OCI-LY3 (cell line): ENCODE data around the gene DHX29.

Source experiments
- H2AFZ ChIP-seq: fragments of 200-600, 300-600 bp; shearing (Covaris generic); 2 replicates; pipeline ENCODE4 v1.6.0; 2014; ENCODE audit warnings: antibody characterized with exemption, low read depth, low read length
- H3K27ac ChIP-seq: fragments of 200-600, 300-600 bp; sonication (generic); 2 replicates; pipeline ENCODE4 v1.5.1; 2014; ENCODE audit warnings: mild to moderate bottlenecking, low read length, moderate library complexity, mixed read lengths
- H3K27me3 ChIP-seq: fragments of 200-600, 300-600 bp; sonication (generic); 2 replicates; pipeline ENCODE4 v1.6.1; 2014; ENCODE audit warnings: low read depth, low read length, mixed read lengths
- H3K36me3 ChIP-seq: fragments of 200-600, 300-600 bp; sonication (generic); replicated peaks from 2 replicates; pipeline ENCODE3; 2014; ENCODE audit warnings: low read depth, low read length, mixed read lengths
- H3K4me1 ChIP-seq: fragments of 300-600, 200-600 bp; sonication (generic); 2 replicates; pipeline ENCODE4 v1.6.1; 2014; ENCODE audit warnings: low read length, mixed read lengths
- H3K4me2 ChIP-seq: fragments of 200-600, 300-600 bp; sonication (generic); 2 replicates; pipeline ENCODE4 v1.6.1; 2014; ENCODE audit warnings: low read length, mixed read lengths
- H3K4me3 ChIP-seq: fragments of 300-600, 200-600 bp; sonication (generic); 2 replicates; pipeline ENCODE4 v1.5.1; 2014; ENCODE audit warnings: antibody characterized with exemption, mild to moderate bottlenecking, low read length, moderate library complexity
- H3K79me2 ChIP-seq: fragments of 300-600, 200-600 bp; shearing (Covaris generic); 2 replicates; pipeline ENCODE4 v1.6.1; 2014; ENCODE audit warnings: mild to moderate bottlenecking, low read length, mixed read lengths
- H3K9ac ChIP-seq: fragments of 300-600, 200-600 bp; shearing (Covaris generic); 2 replicates; pipeline ENCODE4 v1.6.0; 2014; ENCODE audit warnings: mild to moderate bottlenecking, low read length, moderate library complexity
- H3K9me3 ChIP-seq: fragments of 200-600, 300-600 bp; shearing (Covaris generic); 2 replicates; pipeline ENCODE4 v1.6.1; 2014; ENCODE audit warnings: low read length, mixed read lengths; ENCODE audit not compliant: insufficient read depth
- H4K20me1 ChIP-seq: fragments of 200-600, 300-600 bp; sonication (generic); 2 replicates; pipeline ENCODE4 v1.6.1; 2016; ENCODE audit warnings: low read length, mixed read lengths; ENCODE audit not compliant: insufficient read depth
- CTCF ChIP-seq: fragments of 200-600, 300-600 bp; sonication (generic); IDR thresholded peaks from 2 replicates; pipeline ENCODE4 v1.5.1; 2014; ENCODE audit warnings: antibody characterized with exemption, low read length, low read depth
- EZH2phosphoT487 ChIP-seq: fragments of 200-600 bp; shearing (Covaris generic); IDR thresholded peaks from 2 replicates; pipeline ENCODE4 v1.6.1; 2018; ENCODE audit warnings: antibody characterized with exemption, mixed run types, low read depth

Gene DHX29

GRCh38 chr5:55316837-55317236, 9.3 kb upstream of the DHX29 start:
- Histone ChIP-seq H3K27me3 (no peaks in the 10 kb centered on the region), H3K4me1 (no peaks in the 10 kb centered on the region), H3K4me3 (no peak overlapping the region), H4K20me1 (peaks cover 36% of the 10 kb centered on the region), H3K9ac (no peak overlapping the region), H3K79me2 (peaks cover 100% of the 10 kb centered on the region), H3K9me3 (no peaks in the 10 kb centered on the region), H3K27ac (no peak overlapping the region), H2AFZ (no peak overlapping the region), H3K36me3 (peaks cover 6% of the 10 kb centered on the region), H3K4me2 (no peak overlapping the region)
- TF ChIP-seq EZH2phosphoT487 (no peak), CTCF (no peak)

GRCh38 chr5:55316289-55316688, 8.8 kb upstream of the DHX29 start:
- H3K9me3 ChIP-seq: no peaks in the 10 kb centered on the region
- no peak overlapping the region for H3K4me2 ChIP-seq
- H3K4me1 ChIP-seq: no peaks in the 10 kb centered on the region
- peaks cover 10% of the 10 kb centered on the region for H3K36me3 ChIP-seq
- TF ChIP-seq CTCF: no peak
- no peak for TF ChIP-seq EZH2phosphoT487
- peaks cover 41% of the 10 kb centered on the region for H4K20me1 ChIP-seq
- H3K79me2 ChIP-seq: peaks cover 100% of the 10 kb centered on the region
- no peak overlapping the region for H3K4me3 ChIP-seq
- H3K27ac ChIP-seq: no peak overlapping the region
- no peaks in the 10 kb centered on the region for H3K27me3 ChIP-seq
- no peak overlapping the region for H2AFZ ChIP-seq
- no peak overlapping the region for H3K9ac ChIP-seq

GRCh38 chr5:55313870-55314617, 6.5 kb upstream of the DHX29 start:
- Histone ChIP-seq H3K9me3 (no peaks in the 10 kb centered on the region), H3K36me3 (peaks cover 13% of the 10 kb centered on the region), H3K27me3 (no peaks in the 10 kb centered on the region), H3K79me2 (peaks cover 100% of the 10 kb centered on the region), H3K27ac (no peak overlapping the region), H3K4me1 (peaks cover 12% of the 10 kb centered on the region), H3K9ac (no peak overlapping the region), H3K4me3 (no peak overlapping the region), H2AFZ (no peak overlapping the region), H3K4me2 (no peak overlapping the region), H4K20me1 (peaks cover 49% of the 10 kb centered on the region)
- TF ChIP-seq EZH2phosphoT487 (no peak), CTCF (no peak)

- peaks cover 99% of the 10 kb centered on the region for H3K79me2 ChIP-seq
- H3K4me1 ChIP-seq: peaks cover 37% of the 10 kb centered on the region
- peak overlapping the region; percentile 97 for H3K9ac ChIP-seq
- H3K9me3 ChIP-seq: 0 out of 2 replicates have a peak, but pooled peaks cover 4% of the 10 kb centered on the region
- peak overlapping the region; percentile 94 for H3K4me3 ChIP-seq
- no peaks in the 10 kb centered on the region for H3K27me3 ChIP-seq
- TF ChIP-seq EZH2phosphoT487 (no peak), CTCF (peak; percentile 22; the same call in 1 of the 2 replicates)
- H2AFZ ChIP-seq: peak overlapping the region; percentile 99; the same call in 1 of the 2 replicates
- H3K36me3 ChIP-seq: peaks cover 25% of the 10 kb centered on the region
- H3K27ac ChIP-seq: peak overlapping the region; percentile 65
- peak overlapping the region; percentile 95 for H3K4me2 ChIP-seq
- H4K20me1 ChIP-seq: peaks cover 28% of the 10 kb centered on the region
Measured at GRCh38 chr5:55308254-55308836, 851 bp upstream of the DHX29 start.
